GM18508 (cell line): ENCODE results near the gene CLASP1.
"Not testable (repeated sequence)": the region's sequence is repeated elsewhere in the genome, so short reads cannot be mapped to it uniquely, and the experiment has no call there.

ENCODE experiments used
- ATAC-seq: cut with Tn5 transposase; IDR thresholded peaks from one replicate; pipeline ENCODE4 v1.9.1; 2021; ENCODE audit warnings: moderate number of reproducible peaks; ENCODE audit not compliant: insufficient read depth, unreplicated experiment

CLASP1 gene

DNA sequence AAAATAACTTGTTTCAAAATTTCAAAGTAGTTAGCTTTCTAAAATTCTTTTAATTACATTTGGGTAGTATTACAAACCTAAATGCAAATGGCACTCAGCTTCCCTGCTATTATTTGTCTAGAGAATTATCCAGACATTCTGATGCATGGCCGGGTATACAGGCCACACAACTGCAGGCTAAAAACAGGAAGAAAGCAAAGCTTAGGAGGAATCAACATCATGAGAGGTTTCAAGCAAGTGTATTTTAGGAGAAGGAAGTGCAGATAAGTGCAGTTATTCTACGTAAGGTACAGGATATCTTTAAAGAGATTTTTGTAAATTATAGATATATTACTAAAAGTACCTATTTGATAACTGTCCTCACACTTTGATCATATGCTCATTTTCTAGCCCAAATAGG lies 165.4 kb downstream of the CLASP1 start:
- no peak for ATAC-seq

GRCh38 chr2:121483021-121483420 lies 166.2 kb downstream of the CLASP1 start:
- no peak for ATAC-seq

DNA sequence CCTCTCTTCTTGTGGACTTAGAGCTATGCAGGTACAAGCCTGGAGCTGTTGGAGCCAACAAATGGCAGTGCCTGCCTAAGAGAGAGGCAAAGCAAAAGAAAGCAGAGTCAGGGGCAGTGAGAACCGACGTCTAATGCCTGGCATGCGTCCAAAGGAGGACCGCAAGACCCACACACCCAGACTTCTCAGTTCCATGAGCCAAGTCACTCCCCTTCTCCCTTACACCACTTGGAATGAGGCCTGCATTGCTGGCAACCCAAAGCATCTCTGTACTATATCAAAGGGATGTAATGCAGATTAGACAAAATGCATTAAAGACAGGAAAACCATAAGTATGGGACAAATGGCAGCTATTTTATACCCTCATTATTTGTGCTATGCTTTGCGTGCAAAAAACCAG lies 168.4 kb downstream of the CLASP1 start:
- ATAC-seq, result no peak

DNA sequence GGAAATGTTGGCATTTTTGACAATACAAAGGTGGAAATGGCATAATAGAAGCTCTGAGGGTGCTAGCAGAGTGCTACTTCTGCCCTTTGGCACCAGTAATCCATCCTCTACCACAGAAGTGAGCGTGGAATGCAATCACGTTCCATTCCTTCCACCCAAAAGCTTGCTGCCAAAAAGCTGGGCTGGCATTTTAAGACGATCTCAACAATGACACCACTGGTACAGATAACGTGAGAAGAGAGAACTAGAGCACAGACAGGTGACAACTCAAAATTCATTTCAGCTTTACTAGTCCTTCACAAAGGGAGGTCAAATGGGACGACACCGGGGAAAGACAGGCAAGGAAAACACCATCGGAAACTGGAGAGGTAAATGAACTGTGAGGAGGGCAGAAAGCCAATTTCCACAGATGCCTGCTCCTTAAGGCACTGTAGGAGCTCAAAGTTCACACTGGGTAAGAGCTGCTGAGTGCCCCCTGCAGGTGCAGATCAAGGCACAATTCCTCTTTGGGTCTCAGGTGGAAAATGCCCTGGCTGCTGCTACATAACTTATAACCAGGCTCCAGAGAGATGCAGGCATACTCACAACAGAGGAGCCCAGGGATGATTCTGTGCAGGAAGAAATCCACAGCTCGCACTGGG lies 169.3 kb downstream of the CLASP1 start:
- no peak for ATAC-seq

DNA sequence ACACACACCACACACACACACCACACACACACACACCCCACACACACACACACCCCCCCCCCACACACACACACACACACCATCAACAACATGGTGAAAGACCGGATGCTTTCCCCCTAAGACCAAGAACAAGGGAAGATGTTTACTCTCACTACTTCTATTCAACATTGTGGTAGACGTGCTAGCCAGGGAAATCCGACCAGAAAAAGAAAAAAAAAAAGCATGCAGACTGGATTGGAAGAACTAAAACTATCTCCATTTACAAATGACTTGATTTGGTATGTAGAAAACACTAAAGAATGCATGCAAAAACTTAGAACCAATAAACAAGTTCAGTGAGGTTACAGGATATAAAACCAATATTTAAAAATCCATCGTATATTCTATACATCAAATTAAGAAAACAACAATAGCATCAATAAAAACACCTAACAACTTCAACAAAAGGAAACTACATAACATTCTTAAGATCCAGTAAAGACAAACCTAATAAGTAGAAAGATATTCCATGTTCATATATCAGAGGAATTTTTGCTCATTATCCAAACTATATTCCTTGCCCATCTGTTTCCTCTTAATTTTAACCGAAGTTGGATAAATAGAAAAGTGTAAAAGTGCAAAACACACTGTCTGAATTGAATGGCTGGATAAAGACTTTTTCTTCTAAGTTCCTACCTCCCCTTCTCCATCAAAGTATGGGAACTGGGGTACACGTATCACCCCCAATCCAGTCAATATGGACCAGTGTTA lies 170.1 kb downstream of the CLASP1 start:
- ATAC-seq, result no peak

- not testable (repeated sequence) for ATAC-seq
Observed at GRCh38 chr2:121478358-121478995, 170.8 kb downstream of the CLASP1 start.

DNA sequence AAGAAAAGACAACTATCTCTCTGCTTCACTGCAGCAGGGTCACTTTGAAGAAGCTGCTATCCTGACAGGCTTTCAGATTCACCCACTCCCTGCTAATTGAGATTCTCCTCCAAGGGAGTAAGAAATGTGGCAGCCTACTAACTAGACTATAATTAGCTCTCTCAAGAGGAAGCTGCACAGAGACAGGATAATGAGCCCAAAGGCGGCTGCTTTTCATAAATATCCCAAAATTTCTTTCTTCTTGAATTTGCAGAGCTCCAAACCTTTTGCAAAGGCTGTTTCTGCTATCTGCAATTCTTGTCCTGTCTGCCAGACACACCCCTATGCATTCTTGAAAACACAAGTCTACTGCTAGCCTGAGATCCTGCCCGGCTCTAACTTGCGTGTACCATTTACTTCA lies 172.6 kb downstream of the CLASP1 start:
- ATAC-seq, result no peak

- ATAC-seq, result no peak
Observed at GRCh38 chr2:121475811-121476571, 173.3 kb downstream of the CLASP1 start.

GRCh38 chr2:121473512-121473911 lies 175.8 kb downstream of the CLASP1 start:
- no peak for ATAC-seq

DNA sequence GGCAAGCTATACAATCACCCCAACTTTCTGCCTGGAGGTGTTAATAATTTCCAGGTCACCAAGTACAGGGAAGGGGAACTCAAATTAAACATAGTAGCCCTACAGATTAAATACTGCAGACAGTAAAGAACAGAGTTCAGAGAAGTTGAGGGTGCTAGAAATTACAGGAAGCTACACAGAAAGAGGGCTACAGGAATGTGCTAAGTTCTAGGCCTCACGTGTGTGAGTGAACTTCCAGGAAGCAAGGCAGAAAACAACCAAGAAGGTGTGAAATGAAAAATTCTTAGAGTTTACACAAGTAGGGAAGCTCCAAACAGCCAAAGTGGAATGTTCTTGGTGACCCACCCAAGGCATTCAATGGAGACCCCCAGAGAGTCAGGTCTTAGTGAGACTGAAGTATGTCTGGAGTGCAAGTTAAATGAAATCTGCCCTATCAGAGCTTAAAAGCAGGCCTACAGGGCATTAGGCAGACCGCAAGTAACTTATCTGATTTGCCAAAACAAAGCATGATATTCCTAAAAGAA lies 176.7 kb downstream of the CLASP1 start:
- no peak for ATAC-seq

DNA sequence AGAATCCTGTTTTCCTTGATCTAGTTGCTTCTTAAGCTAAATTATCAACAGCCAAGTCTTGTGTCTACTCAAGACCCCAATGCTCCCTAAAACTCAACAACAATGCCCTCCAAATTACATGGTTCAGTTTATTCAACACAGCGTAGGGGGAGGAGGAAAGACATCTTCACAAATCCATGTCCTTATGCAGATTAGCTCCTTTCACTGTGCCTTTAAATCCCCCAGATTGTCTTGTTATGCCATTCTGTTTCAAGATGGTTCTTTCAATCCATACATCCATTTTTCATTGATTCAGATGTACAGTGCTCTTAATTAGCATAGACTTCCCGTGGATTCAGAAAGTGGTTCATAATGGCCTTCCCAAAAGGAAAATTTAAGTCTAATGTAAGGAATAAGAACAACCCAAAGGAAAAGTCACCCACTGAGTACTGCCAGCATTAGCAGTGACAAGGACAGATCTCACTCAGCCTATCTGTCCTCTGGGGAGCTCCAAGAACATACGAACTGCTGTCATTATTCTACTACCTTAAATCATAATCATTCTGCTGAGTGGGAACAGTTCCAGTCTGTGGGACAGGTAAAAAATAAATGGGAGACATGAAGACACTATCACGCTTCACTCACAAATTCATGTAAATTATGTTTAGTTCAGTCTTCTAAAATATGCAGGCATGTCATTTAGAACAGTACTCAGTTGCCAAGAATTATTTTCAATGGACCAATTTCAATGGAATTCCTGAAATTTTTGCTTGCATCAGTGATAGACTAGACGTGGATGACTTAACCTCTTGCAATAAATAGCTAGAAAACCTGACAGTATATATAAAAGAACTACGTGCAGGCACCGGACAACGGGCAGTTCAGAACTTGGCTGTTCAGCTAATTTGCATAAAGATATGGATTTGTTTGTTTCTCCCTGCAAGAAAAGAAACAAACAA lies 177.5 kb downstream of the CLASP1 start:
- ATAC-seq, result no peak

- ATAC-seq, result no peak
Observed at GRCh38 chr2:121470917-121471316, 178.3 kb downstream of the CLASP1 start.

- no peak for ATAC-seq
Observed at GRCh38 chr2:121469356-121469755, 179.9 kb downstream of the CLASP1 start.

- no peak for ATAC-seq
Observed at GRCh38 chr2:121468936-121469335, 180.3 kb downstream of the CLASP1 start.

DNA sequence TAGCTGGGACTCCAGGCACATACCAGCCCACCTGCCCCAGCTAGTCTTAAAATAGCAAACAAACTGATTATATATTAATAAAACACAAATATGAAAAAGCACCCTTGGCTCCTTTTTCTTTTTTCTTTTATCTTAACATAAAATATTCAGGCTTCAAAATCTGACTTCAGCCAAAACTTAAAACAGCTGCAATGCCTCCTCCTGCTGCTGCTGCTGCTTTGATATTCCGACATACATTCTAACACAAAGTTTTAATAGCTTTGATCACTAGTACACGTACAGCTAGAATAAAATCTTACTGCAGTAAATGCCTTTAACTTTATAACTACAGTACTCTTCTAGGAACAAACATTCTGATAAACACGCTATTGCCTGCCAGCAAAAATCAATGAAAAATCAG lies 190.0 kb downstream of the CLASP1 start:
- no peak for ATAC-seq

DNA sequence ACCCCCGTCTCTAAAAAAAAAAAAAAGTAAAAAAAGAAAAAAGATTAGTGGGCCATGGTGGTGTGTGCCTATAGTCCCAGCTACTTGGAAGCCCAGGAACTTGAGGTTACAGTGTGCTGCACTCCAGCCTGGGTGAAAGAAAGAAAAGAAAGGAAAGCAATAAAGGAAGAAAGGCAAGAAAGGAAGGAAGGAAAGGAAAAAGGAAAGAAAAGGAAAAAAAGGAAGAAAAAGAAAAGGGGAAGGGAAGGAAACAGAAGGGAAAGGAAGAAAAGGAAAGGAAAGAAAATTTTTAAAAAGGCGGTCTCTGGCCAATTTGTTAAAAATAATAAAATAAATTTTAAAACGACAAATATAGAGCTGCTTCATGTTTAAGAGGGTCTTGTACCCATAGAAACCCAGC lies 192.9 kb downstream of the CLASP1 start:
- ATAC-seq, result no peak

GRCh38 chr2:121455446-121455845 lies 193.8 kb downstream of the CLASP1 start:
- no peak for ATAC-seq

DNA sequence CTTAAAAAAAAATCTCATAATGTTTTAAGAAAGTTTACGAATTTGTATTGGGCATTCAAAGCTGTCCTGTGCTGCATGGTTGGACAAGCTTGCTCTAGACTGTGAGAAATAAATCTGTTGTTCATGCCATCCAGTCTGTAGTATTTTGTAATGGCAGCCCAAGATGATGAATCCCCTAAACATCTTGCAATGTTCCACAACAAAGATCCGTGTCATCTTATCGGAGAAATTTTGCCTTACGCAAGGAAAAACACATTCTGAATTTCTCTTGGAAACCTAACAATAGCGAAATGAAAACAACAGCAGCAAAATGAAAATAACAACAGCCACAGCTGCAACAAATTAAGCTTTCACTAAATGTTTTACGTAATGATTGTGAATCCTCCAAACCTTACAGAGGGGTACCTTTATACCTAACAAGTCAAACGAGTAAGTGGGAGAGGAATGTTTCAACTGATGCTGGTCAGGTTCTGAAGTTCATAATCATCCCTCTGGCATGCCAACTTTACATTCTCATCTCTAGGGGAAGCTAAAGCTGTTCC lies 194.6 kb downstream of the CLASP1 start:
- no peak for ATAC-seq

DNA sequence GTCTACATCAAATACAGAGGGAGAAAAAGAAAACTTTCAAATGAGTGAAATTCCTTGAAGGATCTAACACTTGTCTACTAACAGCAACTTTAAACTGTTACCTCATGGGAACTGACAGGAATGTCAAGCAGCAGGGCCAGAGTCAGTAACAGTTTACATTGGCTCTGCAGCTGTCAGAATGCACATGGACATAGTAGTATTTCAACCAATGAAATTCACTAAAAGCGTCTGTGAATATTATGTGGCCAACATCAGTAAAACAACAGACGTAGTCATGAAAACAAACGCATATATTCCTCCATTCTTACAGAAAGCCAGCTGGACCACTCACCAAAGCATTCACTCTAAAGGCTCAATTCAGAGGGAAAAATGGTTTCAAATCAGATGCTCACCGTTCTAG lies 197.9 kb downstream of the CLASP1 start:
- no peak for ATAC-seq
